ENCODE results near the gene NKAIN4.

DNA sequence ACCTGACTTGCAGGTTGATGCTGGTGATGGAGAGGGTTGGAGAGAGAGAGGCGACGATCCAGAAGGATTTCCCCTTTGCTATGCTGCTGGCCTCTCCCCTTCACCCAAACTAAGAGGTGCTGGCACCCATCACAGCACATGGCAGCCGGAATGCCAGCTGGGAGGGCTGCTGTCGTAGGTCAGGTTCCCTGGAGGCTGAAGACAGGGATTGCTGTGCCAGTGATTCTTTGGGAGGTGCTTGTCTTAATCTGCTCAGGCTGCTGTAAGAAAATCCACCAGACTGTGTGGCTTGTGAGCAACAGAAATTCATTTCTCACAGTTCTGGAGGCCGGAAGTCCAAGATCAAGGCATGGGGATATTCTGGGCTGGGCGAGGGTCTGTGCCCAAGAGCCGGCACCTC is 14.0 kb upstream of the NKAIN4 start:
- TF ChIP-seq, protein P1, sequence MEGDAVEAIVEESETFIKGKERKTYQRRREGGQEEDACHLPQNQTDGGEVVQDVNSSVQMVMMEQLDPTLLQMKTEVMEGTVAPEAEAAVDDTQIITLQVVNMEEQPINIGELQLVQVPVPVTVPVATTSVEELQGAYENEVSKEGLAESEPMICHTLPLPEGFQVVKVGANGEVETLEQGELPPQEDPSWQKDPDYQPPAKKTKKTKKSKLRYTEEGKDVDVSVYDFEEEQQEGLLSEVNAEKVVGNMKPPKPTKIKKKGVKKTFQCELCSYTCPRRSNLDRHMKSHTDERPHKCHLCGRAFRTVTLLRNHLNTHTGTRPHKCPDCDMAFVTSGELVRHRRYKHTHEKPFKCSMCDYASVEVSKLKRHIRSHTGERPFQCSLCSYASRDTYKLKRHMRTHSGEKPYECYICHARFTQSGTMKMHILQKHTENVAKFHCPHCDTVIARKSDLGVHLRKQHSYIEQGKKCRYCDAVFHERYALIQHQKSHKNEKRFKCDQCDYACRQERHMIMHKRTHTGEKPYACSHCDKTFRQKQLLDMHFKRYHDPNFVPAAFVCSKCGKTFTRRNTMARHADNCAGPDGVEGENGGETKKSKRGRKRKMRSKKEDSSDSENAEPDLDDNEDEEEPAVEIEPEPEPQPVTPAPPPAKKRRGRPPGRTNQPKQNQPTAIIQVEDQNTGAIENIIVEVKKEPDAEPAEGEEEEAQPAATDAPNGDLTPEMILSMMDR (IDR thresholded peaks at IDR 0.05), result no peak
- no peak for TF ChIP-seq POLR2A (IDR thresholded peaks at IDR 0.05)
